ENCODE data around the gene RTN4IP1. TPM values are rescaled to one million over a fixed set of nuclear protein-coding genes. Genes with fewer than 3 reads are reported as not detected.

Gene RTN4IP1
- total RNA-seq, 1 experiment from 2014 or later: 15.8 TPM

DNA sequence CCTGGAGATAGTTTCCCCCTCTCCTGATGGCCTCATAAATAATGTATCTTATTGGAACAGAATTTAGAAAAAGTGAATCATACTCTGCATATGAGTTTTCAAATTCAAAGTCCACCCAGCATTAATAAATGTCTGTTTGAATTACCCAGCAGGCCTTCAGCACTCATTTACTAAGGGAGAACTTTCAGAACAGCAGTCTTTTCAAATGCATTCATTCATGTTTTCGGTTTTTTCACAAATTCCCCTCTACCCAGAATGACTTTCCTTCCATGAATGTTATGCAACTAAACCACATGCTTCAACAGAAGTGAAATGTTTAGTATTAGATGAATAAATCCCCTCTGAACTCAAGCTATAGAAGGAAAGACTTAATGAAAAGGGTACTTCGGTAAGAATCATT lies 92.4 kb downstream of the RTN4IP1 start:
- no peak for DNase-seq (ENCODE audit: low read depth)
- in situ Hi-C loops (cut with HindIII; ENCODE audit: low pct_unique_long_range_greater_than_20kb, low sequenced_read_pairs): no loop called here

DNA sequence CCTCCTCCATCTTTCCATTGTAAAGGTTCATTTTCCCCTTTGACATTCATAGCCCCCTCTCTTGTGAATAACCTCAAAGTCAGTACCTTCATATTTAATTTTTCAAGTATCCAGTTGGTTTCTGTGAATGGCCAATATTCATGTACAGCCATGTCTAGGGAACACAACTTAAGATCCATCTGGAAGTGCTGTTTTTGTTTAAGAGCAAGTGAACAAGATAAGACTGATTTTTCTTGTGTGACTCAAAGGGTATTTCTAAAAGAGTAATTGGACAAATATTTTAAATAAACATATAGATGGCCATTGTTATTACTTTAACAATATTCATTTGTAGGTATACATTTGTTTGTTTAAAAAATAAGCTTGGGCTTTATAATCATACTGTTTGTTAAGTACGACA lies 92.9 kb downstream of the RTN4IP1 start:
- in situ Hi-C loops (cut with HindIII; ENCODE audit: low pct_unique_long_range_greater_than_20kb, low sequenced_read_pairs): no loop called here
- no peak for DNase-seq (ENCODE audit: low read depth)

DNA sequence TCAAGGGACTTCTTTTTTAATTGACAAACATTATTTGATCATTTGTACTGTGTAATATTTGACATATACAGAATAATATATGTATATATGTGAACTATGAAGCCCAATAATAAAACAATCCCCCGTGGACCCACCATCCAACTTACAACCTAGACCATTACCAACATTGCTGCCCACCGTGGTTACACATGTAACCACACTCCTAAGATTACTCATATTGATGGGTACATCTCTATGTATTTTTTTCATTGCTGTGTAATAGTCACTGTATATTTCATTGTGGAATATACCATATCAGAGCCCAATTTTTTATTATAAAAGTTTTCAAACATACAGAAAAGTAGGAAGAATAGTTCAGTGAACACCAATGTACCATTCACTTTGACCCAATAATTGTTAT lies 94.3 kb downstream of the RTN4IP1 start:
- in situ Hi-C loops (cut with HindIII; ENCODE audit: low pct_unique_long_range_greater_than_20kb, low sequenced_read_pairs): no loop called here
- no peak for DNase-seq (ENCODE audit: low read depth)

DNA sequence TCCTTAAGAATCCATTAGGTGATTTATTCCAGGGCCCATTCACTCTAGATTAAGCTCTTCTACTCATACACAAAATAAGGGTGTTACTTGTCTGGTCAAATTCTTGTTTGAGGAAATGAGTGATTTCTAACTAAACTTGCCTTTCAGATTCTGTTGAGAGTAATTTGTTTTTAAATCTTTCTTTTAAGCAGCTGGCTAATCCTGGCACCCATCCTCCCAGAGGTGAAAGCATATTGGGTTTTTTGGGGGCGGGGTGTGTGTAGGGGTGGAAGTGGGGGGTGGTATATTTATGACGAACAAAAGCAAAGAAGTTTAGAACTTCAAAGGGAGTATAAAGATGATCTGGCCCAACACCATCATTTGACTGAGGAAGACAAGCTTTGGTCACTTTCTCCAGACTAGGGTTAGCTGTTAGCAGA lies 94.7 kb downstream of the RTN4IP1 start:
- in situ Hi-C loops (cut with HindIII; ENCODE audit: low pct_unique_long_range_greater_than_20kb, low sequenced_read_pairs): no loop called here
- no peak for DNase-seq (ENCODE audit: low read depth)

DNA sequence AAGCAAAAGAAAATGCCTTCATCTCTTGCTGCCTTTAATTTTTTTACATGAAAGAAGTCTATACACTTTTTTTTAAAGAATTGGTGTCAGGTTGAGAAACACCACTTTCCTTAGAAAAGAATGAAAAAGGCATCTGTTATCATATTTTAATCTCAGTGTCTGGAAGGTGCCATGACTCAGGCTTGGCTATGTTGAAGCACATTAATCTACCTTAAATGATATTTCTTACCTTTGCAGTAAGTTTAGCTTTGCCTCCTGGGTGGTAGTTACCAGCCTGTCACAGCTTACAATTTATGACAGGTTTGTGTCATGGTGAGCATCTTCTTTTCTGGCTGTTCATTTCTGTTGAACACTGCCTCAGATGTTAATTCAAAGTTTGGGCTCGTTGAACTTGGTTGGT lies 95.3 kb downstream of the RTN4IP1 start:
- no peak for DNase-seq (ENCODE audit: low read depth)
- in situ Hi-C loops (cut with HindIII; ENCODE audit: low pct_unique_long_range_greater_than_20kb, low sequenced_read_pairs): no loop called here

DNA sequence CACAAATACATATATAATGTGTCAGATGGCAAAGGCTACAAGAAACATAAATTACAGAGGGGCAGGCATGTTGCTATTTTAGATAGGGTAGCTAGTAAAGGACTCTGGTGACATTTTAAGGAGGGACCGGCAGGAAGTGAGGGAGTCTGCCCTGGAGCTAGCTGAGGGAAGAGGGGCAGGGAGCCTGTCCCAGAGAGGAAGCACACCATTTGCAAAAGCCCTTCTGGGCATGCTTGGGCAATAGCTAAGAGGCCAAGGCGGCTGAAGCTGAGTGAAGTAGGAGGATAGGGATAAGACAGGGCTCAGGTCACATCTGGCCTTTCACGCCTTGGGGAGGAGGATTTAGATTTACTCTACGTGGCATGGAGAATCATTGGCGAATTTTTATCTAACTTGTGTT lies 96.2 kb downstream of the RTN4IP1 start:
- in situ Hi-C loops (cut with HindIII; ENCODE audit: low pct_unique_long_range_greater_than_20kb, low sequenced_read_pairs): no loop called here
- no peak for DNase-seq (ENCODE audit: low read depth)

DNA sequence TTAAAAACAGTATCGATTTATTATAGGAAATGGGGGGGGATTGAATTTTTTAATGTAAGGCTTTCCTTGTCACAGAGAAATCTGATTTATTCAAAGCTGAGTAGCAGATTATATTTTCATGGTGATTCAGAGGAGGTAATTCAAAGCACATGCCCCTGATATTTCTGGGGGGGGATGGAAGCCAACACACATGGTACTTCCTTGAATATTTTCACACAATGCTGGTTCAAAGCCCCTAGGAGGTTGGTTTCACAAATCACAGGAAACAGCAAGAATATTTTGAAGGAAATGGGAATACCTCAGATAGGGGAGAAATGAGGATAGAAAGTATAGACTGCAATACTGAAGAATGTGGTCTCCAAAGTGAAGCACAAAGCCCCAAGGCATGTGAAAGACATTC lies 98.8 kb downstream of the RTN4IP1 start:
- in situ Hi-C loops (cut with HindIII; ENCODE audit: low pct_unique_long_range_greater_than_20kb, low sequenced_read_pairs): no loop called here

DNA sequence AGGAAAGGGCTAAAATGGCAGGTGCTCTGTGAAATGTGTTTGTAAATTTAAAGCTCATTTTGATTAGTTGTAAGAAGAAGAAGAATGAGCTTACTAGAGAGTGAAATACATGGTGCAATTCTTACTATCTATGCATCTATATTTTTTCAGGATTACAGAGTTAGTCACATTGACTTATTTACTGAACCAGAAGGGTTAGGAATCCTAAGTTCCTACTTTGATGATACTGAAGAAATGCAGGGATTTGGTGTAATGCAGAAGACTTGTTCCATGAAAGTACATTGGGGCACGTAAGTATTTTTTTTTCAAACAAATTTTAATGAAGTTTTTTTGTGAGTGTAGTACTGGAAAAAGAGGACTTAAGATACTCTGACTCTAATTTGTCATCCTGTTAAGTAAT lies 99.3 kb downstream of the RTN4IP1 start:
- in situ Hi-C loops (cut with HindIII; ENCODE audit: low pct_unique_long_range_greater_than_20kb, low sequenced_read_pairs): no loop called here
- DNase-seq (ENCODE audit: low read depth): no peak

More for the DNA sequence above, 98.8 kb downstream of the RTN4IP1 start:
- no peak for DNase-seq (ENCODE audit: low read depth)

DNA sequence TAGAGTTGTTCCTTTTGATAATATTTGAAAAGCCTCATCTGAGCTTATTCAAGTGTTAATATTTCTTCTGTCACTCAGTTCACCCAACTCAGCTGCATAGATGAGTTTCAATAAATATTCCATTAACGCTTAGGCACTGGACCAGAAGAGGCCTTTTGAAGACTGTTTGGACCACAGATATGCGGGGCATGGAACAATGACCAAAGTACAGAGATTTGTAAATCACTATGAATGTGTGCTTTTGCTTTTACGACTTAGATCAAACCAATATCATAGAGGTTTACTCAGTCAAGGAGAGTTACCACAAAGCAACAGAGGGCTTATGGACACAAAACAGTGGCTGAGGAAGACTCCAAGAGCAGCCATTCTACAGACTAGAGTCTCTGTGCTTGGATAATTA lies 99.9 kb downstream of the RTN4IP1 start:
- no peak for DNase-seq (ENCODE audit: low read depth)
- in situ Hi-C loops (cut with HindIII; ENCODE audit: low pct_unique_long_range_greater_than_20kb, low sequenced_read_pairs): no loop called here

DNA sequence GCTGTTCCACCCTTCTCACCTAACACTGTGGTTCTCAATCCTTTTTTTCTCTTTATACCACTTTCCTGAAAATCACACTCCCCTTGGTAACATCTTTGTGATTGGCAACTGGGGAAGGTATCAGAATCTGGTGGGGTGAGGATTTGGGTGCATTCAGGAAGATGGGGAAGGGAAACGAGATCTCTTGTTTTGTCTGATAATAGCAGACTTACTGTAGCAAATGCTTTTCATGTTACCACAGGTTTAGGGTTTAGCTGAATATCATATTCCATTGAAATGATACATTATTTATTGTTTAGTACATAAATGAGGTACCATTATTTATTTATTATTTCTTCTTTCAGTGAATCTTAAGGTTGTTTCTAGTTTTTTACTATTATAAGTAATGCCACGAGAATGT lies 100.8 kb downstream of the RTN4IP1 start:
- in situ Hi-C loops (cut with HindIII; ENCODE audit: low pct_unique_long_range_greater_than_20kb, low sequenced_read_pairs): no loop called here

DNA sequence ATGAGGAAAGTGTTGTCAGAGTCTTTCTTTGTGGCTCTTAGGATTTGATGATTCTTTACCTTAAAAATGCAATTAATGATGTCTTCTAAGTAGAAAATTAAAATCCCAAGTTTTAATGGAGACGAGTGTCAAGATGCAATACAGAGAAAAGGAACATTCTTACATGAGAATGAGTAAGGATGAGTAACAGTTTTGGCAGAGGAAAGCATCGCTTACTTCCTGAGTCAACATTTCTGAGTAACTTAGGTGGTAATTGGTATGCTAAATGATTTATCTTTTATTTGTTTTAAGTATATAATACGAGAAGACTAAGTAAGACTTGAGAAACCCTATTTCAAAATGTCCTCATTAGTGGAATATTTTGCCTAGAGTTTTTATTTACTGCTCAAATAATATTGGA lies 101.3 kb downstream of the RTN4IP1 start:
- in situ Hi-C loops (cut with HindIII; ENCODE audit: low pct_unique_long_range_greater_than_20kb, low sequenced_read_pairs): no loop called here
- DNase-seq (ENCODE audit: low read depth): peak; percentile 68

More for the DNA sequence above, 100.8 kb downstream of the RTN4IP1 start:
- no peak for DNase-seq (ENCODE audit: low read depth)

DNA sequence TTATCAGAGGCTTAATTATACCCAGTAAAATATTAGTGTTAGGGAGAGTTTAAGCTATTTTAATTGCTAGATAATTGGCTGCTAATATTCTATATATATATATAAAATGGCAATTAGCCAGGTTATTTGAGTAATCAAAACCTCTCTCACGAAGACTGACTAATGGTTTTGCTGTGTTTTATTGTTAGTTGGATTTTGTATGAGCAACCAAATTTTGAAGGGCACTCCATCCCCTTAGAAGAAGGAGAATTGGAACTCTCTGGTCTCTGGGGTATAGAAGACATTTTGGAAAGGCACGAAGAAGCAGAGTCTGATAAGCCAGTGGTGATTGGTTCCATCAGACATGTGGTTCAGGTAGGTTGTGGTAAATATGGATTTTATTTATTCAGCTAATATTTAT lies 102.2 kb downstream of the RTN4IP1 start:
- no peak for DNase-seq (ENCODE audit: low read depth)
- in situ Hi-C loops (cut with HindIII; ENCODE audit: low pct_unique_long_range_greater_than_20kb, low sequenced_read_pairs): no loop called here

DNA sequence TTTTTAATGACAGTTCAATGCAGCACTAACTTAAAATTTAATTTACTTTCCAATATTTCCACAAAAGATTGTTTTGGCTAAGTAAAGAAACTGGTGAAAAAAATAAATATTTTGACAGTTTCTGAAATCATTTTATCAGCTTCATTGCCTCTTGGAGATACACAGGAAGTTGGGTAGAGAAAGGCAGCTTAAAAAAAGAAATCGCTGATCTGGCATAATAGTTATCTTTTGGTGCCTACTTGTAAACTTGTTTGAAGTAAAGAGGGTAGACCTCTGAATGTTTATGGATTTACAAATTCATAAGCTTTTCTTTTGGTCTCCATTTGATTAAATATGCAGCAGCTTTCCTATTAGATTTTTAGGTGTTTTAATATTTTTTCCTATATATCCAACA lies 103.4 kb downstream of the RTN4IP1 start:
- in situ Hi-C loops (cut with HindIII; ENCODE audit: low pct_unique_long_range_greater_than_20kb, low sequenced_read_pairs): no loop called here
- DNase-seq (ENCODE audit: low read depth): no peak

DNA sequence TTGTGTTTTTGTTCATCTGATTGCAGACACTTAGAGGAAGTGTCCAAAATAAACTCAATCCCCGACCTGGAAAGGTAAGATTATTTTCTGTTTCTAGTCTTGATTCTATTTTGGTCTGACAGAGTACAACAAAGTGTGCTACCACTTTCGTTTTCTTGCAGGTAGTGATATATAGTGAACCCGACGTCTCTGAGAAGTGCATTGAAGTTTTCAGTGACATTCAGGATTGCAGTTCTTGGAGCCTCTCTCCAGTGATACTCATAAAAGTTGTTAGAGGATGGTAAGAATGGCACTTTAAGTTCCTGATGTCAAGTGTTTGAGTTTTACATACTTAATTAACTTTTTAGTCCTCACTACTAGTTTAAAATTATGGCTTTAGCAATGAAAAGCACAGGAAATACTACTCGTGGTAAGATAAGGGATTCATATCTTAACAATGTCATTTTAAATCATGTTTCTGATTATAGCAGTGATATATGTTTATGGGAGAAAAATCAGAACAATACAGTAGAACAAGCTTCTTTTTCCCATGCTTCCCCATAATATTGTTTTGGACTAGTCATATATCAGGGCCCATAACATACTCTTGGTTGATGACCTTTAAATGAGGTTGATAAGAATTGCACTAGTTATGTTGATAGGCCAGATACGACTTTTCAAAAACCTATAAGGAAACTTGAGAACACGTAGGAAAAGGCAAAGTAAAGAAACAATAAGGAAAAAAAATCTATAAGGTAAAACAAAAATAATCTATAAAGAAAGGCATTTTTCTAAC lies 104.0 kb downstream of the RTN4IP1 start:
- in situ Hi-C loops (cut with HindIII; ENCODE audit: low pct_unique_long_range_greater_than_20kb, low sequenced_read_pairs): no loop called here
- DNase-seq (ENCODE audit: low read depth): no peak

DNA sequence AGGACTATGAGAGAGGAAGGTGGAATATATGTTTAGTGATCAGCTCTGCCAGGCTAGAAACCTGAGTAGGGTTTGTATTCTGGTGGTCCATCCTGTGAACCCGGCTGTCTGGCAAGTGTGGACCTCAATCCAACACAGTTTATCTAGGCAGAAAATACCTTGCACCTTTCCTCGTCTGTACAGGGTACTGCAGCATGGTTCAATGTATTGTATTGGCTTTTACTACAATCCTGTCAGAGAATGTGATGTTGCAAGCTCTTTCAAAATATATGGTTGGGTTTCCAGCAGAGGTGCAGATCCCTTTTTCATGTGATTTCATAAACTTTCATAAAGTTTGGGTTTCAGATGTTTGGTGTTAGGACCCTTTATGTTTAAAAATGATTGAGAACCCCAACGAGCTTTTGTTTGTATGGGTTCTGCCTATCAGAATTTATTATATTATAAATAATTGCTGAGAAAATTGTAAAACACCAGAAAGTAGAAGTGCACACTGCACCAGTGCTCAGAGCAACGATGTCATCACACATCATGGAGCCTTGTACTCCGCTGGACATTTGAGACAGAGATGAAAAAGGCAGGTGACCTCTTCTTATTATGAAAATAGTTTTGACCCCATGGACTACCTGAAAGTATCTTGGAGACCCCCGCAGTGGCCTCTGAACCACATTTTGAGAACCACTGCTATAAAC lies 106.6 kb downstream of the RTN4IP1 start:
- in situ Hi-C loops (cut with HindIII; ENCODE audit: low pct_unique_long_range_greater_than_20kb, low sequenced_read_pairs): no loop called here

More for the DNA sequence above, 106.6 kb downstream of the RTN4IP1 start:
- no peak for DNase-seq (ENCODE audit: low read depth)

Other genes starting within 250 kb of the RTN4IP1 start
- gene QRSL1, start 80 bp upstream of the RTN4IP1 start, total RNA-seq (2014; rRNA removed; shearing (Covaris generic); ENCODE audit: low replicate concordance): 16.0 and 17.0 TPM in 2 replicates